Nephron progenitor cell (in vitro differentiated cells): ENCODE data around the gene RICTOR.

Experiments
- DNase-seq: peaks from one replicate; pipeline ENCODE4 v3.0.0; 2021
- H3K27ac Mint-ChIP-seq: 2 replicates; pipeline ENCODE4 v1.8.0; 2021; ENCODE audit warnings: mild to moderate bottlenecking, moderate library complexity, mixed read lengths
- H3K27me3 Mint-ChIP-seq: 2 replicates; pipeline ENCODE4 v1.8.0; 2021; ENCODE audit warnings: mild to moderate bottlenecking, low read depth, mixed read lengths; ENCODE audit not compliant: poor library complexity
- H3K36me3 Mint-ChIP-seq: 2 replicates; pipeline ENCODE4 v1.8.0; 2021; ENCODE audit warnings: low read depth, mixed read lengths
- H3K4me1 Mint-ChIP-seq: 2 replicates; pipeline ENCODE4 v1.8.0; 2021; ENCODE audit warnings: mixed read lengths
- H3K4me3 Mint-ChIP-seq: 2 replicates; pipeline ENCODE4 v1.8.0; 2021; ENCODE audit warnings: mild to moderate bottlenecking, moderate library complexity, mixed read lengths
- H3K9me3 Mint-ChIP-seq: 2 replicates; pipeline ENCODE4 v1.8.0; 2021; ENCODE audit warnings: mild to moderate bottlenecking, moderate library complexity, mixed read lengths
- CTCF ChIP-seq: fragments of 200-600 bp; sonication (generic); IDR thresholded peaks from 2 replicates; pipeline ENCODE4 v1.5.0; 2021; ENCODE audit warnings: antibody characterized with exemption

The RICTOR gene

DNA sequence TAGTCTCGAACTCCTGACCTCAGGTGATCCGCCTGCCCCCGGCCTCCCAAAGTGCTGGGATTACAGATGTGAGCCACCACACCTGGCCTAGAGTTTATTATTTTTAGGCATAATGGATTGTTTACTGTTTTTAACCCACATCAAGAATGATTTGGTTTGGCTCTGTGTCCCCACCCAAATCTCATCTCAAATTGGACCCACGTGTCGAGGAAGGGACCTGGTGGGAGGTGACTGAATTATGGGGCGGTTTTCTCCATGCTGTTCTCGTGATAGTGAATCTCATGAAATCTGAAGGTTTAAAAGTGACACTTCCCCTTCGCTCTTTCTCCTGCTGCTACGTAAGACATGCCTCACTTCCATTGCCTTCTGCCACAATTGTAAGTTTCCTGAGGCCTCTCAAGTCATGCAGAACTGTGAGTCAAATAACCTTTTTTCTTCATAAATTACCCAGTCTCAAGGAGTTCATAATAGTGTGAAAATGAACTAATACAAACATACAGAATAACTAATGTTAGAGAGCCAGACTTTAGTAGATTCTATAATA lies 88.2 kb downstream of the RICTOR start:
- Mint-ChIP-seq H3K27me3 (peaks cover 5% of the 10 kb centered on the region), H3K4me1 (no peaks in the 10 kb centered on the region), H3K9me3 (peaks cover 49% of the 10 kb centered on the region), H3K36me3 (peaks cover 65% of the 10 kb centered on the region), H3K4me3 (no peak overlapping the region), H3K27ac (no peak overlapping the region)
- DNase-seq: no peak
- TF ChIP-seq CTCF: no peak

DNA sequence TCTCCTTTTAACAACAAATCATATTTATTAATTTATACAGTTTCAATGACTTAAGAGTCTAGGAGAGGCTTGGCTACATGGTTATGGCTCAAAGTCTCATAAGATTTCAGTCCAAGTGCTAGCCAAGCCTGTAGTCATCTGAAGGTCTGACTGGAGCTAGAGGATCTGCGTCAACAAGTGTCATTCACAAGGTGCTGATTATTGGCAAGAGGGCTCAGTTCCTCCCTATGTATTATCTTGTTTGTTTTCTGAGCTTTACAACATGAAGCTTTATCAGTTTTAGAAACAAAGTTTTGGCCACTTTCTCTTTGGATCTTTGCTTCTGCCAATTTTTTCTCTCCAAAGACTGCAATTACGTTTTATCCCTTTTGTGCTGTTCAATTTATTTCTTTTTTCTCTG lies 94.7 kb downstream of the RICTOR start:
- Mint-ChIP-seq H3K4me1 (peaks cover 3% of the 10 kb centered on the region), H3K36me3 (peaks cover 31% of the 10 kb centered on the region), H3K27me3 (peaks cover under 1% of the 10 kb centered on the region), H3K9me3 (no peaks in the 10 kb centered on the region), H3K27ac (peak overlapping the region; percentile 69), H3K4me3 (no peak overlapping the region)
- TF ChIP-seq CTCF: no peak
- DNase-seq: no peak

- peaks cover 31% of the 10 kb centered on the region for H3K36me3 Mint-ChIP-seq
- H3K9me3 Mint-ChIP-seq: no peaks in the 10 kb centered on the region
- TF ChIP-seq CTCF: no peak
- peaks cover 3% of the 10 kb centered on the region for H3K4me1 Mint-ChIP-seq
- no peak overlapping the region for H3K27ac Mint-ChIP-seq
- no peak for DNase-seq
- no peak overlapping the region for H3K4me3 Mint-ChIP-seq
- H3K27me3 Mint-ChIP-seq: no peaks in the 10 kb centered on the region
Observed at GRCh38 chr5:38978036-38978435, 96.2 kb downstream of the RICTOR start.

- Mint-ChIP-seq H3K27me3 (no peaks in the 10 kb centered on the region), H3K27ac (no peak overlapping the region), H3K4me1 (no peaks in the 10 kb centered on the region), H3K9me3 (no peaks in the 10 kb centered on the region), H3K36me3 (peaks cover 19% of the 10 kb centered on the region), H3K4me3 (no peak overlapping the region)
- no peak for DNase-seq
- TF ChIP-seq CTCF: no peak
Observed at GRCh38 chr5:38968665-38969064, 105.5 kb downstream of the RICTOR start.

DNA sequence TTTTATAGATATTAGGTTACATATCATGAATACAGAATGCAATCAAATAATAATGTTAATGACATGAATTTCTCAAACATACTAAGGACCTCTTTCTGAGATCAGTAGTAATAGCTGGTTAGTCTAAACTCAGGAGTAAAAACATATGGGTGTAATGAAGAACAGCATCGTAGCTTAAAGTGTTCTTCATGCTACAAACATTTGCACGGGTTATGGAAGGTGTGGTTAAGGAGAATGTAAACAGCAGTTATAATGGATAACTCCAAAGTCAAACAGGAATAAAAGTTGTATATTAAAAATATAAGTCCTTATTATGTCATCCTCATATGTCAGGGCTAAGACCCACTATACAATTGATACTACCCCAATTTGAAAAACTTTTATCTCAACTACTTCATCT lies 112.5 kb downstream of the RICTOR start:
- peaks cover 30% of the 10 kb centered on the region for H3K36me3 Mint-ChIP-seq
- H3K4me3 Mint-ChIP-seq: no peak overlapping the region
- DNase-seq: no peak
- H3K27me3 Mint-ChIP-seq: no peaks in the 10 kb centered on the region
- H3K4me1 Mint-ChIP-seq: no peaks in the 10 kb centered on the region
- TF ChIP-seq CTCF: no peak
- H3K27ac Mint-ChIP-seq: no peak overlapping the region
- H3K9me3 Mint-ChIP-seq: no peaks in the 10 kb centered on the region

- H3K27me3 Mint-ChIP-seq: no peaks in the 10 kb centered on the region
- no peaks in the 10 kb centered on the region for H3K4me1 Mint-ChIP-seq
- no peak for DNase-seq
- no peak overlapping the region for H3K27ac Mint-ChIP-seq
- H3K9me3 Mint-ChIP-seq: no peaks in the 10 kb centered on the region
- no peak overlapping the region for H3K4me3 Mint-ChIP-seq
- TF ChIP-seq CTCF: no peak
- H3K36me3 Mint-ChIP-seq: peaks cover 61% of the 10 kb centered on the region
Observed at GRCh38 chr5:38953426-38954012, 120.7 kb downstream of the RICTOR start.
